ENCODE measurements around the gene CAMKK1. TPM values are rescaled to one million over a fixed set of nuclear protein-coding genes. Genes with fewer than 3 reads are reported as not detected.
A peak's percentile ranks its signal among the peaks of the same experiment; 100 is the strongest.

CAMKK1 gene
- total and polyA plus RNA-seq, 9 of the 15 experiments (the other 6 are each of a cell fraction or from before 2014, with no cell fraction given), result 0.34 to 7.5 (median 4.9) TPM

DNA sequence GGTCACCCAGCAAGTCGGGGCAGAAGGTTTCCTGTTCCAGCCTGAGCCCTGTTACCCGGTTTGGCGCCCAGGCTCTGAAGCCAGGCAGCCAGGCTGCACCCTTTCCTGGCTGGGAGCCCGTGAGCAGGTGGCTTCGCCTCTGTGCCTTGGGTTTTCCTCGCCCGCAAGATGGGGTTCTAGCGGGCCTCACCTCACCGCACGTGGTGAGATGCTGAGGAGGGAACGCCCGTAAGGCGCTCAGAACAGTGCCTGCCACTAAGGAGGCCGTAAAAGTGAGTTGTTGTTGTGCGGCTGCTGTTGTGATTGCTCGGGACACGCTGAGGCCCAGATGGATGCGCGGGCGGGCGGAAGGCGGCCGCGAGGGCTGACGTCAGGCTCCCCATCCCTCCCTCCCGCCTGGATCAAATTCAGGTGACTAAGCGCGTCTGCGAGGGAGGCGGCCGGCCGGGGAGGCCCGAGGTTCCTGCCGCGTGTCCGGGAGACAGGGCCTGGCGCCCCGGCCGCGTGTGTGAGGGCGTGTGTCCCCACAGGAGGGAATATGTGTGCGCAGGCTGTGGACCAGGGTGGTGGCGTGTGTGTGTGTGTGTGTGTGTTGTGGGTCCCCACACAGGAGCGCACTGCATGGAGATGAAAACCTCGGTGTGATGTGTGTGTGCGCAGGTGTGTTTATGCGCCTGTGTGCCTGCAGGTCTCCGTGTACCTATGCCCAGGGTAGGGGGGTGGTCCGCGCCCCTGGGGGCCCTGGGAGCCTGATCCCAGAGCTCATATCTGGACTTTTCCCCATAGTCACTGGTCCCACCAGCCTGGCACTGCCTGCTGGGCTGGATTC lies 4.3 kb downstream of the CAMKK1 start (continued):
- TF ChIP-seq RBM22 (IDR thresholded peaks at IDR 0.05; ENCODE audit: low read depth, low read length, poor library complexity, severe bottlenecking), result peak; percentile 19
- peak; percentile 90 for TF ChIP-seq RBFOX2 (IDR thresholded peaks at IDR 0.05; ENCODE audit: low read depth, low read length)
- TF ChIP-seq ZNF586 (CRISPR knock-in tag; conservative IDR thresholded peaks at IDR 0.05), result no peak
- no peak for TF ChIP-seq NONO (IDR thresholded peaks at IDR 0.05; ENCODE audit: low read depth in 2 of 2, low read length in 1 of 2)
- TF ChIP-seq CTBP1 (IDR thresholded peaks at IDR 0.05; ENCODE audit: borderline replicate concordance), result peak; percentile 85
- TF ChIP-seq HDAC2 (IDR thresholded peaks at IDR 0.05), result peak; percentile 28; the same call in 1 of the 2 replicates
- TF ChIP-seq CREM (IDR thresholded peaks at IDR 0.05; ENCODE audit: low read depth), result peak; percentile 91
- no peak for TF ChIP-seq ZNF174 (CRISPR knock-in tag; IDR thresholded peaks at IDR 0.05)
- TF ChIP-seq, protein P1, sequence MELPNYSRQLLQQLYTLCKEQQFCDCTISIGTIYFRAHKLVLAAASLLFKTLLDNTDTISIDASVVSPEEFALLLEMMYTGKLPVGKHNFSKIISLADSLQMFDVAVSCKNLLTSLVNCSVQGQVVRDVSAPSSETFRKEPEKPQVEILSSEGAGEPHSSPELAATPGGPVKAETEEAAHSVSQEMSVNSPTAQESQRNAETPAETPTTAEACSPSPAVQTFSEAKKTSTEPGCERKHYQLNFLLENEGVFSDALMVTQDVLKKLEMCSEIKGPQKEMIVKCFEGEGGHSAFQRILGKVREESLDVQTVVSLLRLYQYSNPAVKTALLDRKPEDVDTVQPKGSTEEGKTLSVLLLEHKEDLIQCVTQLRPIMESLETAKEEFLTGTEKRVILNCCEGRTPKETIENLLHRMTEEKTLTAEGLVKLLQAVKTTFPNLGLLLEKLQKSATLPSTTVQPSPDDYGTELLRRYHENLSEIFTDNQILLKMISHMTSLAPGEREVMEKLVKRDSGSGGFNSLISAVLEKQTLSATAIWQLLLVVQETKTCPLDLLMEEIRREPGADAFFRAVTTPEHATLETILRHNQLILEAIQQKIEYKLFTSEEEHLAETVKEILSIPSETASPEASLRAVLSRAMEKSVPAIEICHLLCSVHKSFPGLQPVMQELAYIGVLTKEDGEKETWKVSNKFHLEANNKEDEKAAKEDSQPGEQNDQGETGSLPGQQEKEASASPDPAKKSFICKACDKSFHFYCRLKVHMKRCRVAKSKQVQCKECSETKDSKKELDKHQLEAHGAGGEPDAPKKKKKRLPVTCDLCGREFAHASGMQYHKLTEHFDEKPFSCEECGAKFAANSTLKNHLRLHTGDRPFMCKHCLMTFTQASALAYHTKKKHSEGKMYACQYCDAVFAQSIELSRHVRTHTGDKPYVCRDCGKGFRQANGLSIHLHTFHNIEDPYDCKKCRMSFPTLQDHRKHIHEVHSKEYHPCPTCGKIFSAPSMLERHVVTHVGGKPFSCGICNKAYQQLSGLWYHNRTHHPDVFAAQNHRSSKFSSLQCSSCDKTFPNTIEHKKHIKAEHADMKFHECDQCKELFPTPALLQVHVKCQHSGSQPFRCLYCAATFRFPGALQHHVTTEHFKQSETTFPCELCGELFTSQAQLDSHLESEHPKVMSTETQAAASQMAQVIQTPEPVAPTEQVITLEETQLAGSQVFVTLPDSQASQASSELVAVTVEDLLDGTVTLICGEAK (IDR thresholded peaks at IDR 0.05), result no peak
- TF ChIP-seq, protein P1 (CRISPR knock-in tag; IDR thresholded peaks at IDR 0.05), result no peak
- TF ChIP-seq ZNF316 (IDR thresholded peaks at IDR 0.05), result peak; percentile 64
- TF ChIP-seq HDAC8 (tag; IDR thresholded peaks at IDR 0.05), result no peak
- TF ChIP-seq, protein P2, sequence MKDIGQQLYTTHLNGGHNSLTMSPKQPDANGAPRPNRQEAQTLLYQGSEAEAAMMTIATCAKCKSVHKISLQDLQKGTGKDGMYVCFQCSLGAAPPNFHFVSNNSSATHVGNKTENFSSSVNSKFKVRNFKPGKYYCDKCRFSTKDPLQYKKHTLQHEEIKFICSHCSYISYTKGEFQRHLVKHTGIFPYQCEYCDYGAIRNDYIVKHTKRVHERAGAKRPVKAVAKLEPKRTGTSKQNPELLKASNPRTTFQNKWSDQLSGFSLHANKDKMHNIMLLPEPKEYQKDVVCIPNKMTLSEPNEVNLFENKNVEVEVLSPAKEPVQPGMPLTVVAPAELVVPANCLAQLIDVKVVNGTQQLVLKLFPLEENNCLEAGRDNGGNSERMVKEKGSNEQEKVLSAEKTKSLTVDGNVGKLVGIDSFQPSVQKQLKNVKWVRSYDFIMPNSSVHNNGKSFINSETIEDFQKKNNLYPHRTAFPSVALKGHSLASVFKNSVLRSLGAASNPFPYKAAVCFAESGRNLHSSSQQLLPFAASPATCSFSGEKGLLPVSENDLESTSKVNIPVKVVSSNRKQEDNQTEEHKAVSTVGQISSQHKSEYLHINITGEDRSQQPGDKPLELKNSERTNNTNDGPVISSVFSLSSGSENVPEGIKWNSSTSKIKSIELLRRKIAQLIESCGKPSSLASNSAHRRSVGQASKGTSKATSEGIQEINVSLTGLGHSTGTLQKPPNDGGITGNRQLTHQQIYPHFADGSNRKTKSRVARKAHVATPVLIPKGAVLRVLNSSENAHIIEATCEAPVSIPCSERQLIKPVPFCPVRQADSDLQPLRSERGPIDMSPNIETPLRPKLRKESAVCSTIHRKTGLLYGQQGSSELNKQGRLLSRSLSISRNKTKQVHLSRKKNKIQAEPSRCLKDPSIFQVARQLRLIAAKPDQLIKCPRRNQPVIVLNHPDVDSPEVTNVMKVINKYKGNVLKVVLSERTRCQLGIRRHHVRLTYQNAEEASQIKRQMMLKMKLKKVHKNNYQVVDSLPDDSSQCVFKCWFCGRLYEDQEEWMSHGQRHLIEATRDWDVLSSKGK (CRISPR knock-in tag; IDR thresholded peaks at IDR 0.05), result no peak
- 0 out of 2 replicates have a peak, but pooled peaks have one; percentile 24 for TF ChIP-seq ZNF282 (CRISPR knock-in tag; IDR thresholded peaks at IDR 0.05)
- peak in 1 of 2 experiments; percentile 71; a peak in 1 of 4 replicates for TF ChIP-seq HDAC1 (IDR thresholded peaks at IDR 0.05)
- TF ChIP-seq ARHGAP35 (IDR thresholded peaks at IDR 0.05; ENCODE audit: partially characterized antibody), result peak; percentile 45
